NK-92 (cell line): ENCODE results near the gene NDUFV1.
"Not testable (repeated sequence)": the region's sequence is repeated elsewhere in the genome, so short reads cannot be mapped to it uniquely, and the experiment has no call there.

Experiments used
- DNase-seq: peaks from one replicate; lab custom pipeline; 2025; ENCODE audit not compliant: unreplicated experiment; lab: John Stamatoyannopoulos, UW

NDUFV1 gene

GRCh38 chr11:67585911-67586310 is 20.8 kb upstream of the NDUFV1 start:
- no peak for DNase-seq

- no peak for DNase-seq
Measured at GRCh38 chr11:67586568-67587250, 20.0 kb upstream of the NDUFV1 start.

- no peak for DNase-seq
Measured at GRCh38 chr11:67588136-67588503, 18.6 kb upstream of the NDUFV1 start.

GRCh38 chr11:67588899-67589415 is 17.8 kb upstream of the NDUFV1 start:
- DNase-seq, result not testable (repeated sequence)

GRCh38 chr11:67592880-67593564 is 13.7 kb upstream of the NDUFV1 start:
- DNase-seq, result no peak

GRCh38 chr11:67593565-67593905 is 13.2 kb upstream of the NDUFV1 start:
- DNase-seq, result no peak

- no peak for DNase-seq
Measured at GRCh38 chr11:67594480-67594879, 12.3 kb upstream of the NDUFV1 start.

GRCh38 chr11:67596753-67597300 is 9.9 kb upstream of the NDUFV1 start:
- DNase-seq, result no peak

- DNase-seq, result not testable (repeated sequence)
Measured at GRCh38 chr11:67597458-67597857, 9.3 kb upstream of the NDUFV1 start.

- not testable (repeated sequence) for DNase-seq
Measured at GRCh38 chr11:67597963-67598362, 8.8 kb upstream of the NDUFV1 start.

GRCh38 chr11:67599149-67599548 is 7.6 kb upstream of the NDUFV1 start:
- DNase-seq, result no peak

GRCh38 chr11:67600324-67601029 is 6.3 kb upstream of the NDUFV1 start:
- DNase-seq, result no peak

- DNase-seq, result no peak
Measured at GRCh38 chr11:67601098-67601497, 5.6 kb upstream of the NDUFV1 start.

GRCh38 chr11:67604119-67604518 is 2.6 kb upstream of the NDUFV1 start:
- not testable (repeated sequence) for DNase-seq

- no peak for DNase-seq
Measured at GRCh38 chr11:67604815-67605214, 1.9 kb upstream of the NDUFV1 start.

- DNase-seq, result no peak
Measured at GRCh38 chr11:67605231-67606011, 1.3 kb upstream of the NDUFV1 start.

GRCh38 chr11:67606093-67606491 is 644 bp upstream of the NDUFV1 start:
- DNase-seq, result no peak

GRCh38 chr11:67607507-67607906 is 771 bp downstream of the NDUFV1 start:
- no peak for DNase-seq

GRCh38 chr11:67608486-67608885 is 1.8 kb downstream of the NDUFV1 start:
- no peak for DNase-seq

- DNase-seq, result no peak
Measured at GRCh38 chr11:67609316-67609715, 2.6 kb downstream of the NDUFV1 start.

- DNase-seq, result no peak
Measured at GRCh38 chr11:67610302-67610868, 3.6 kb downstream of the NDUFV1 start.
